Caco-2 (cell line): ENCODE data around the gene BTN1A1. TPM values are rescaled to one million over a fixed set of nuclear protein-coding genes. Genes with fewer than 3 reads are reported as not detected.

Experiments used
- BruUV-seq: library from RNA; stranded (reverse); fragments of 400-500 nt; replicated peaks from 2 replicates; lab custom pipeline; 2021; lab: Mats Ljungman, UMichigan
- CTCF ChIA-PET: fragments of 300-600 bp; sonication (Branson Sonifier 250); formaldehyde crosslinking; loops from one replicate; lab custom pipeline; 2022; ENCODE audit warnings: antibody characterized with exemption; lab: Charles Lee
- POLR2A ChIA-PET: fragments of 300-600 bp; sonication (Branson Sonifier 250); formaldehyde crosslinking; loops from one replicate; lab custom pipeline; 2022; ENCODE audit warnings: antibody characterized with exemption; lab: Charles Lee
- DNase-seq, 2 experiments: peaks; one replicate each; pipeline versions ENCODE4 v3.0.0 to v3.0.0-alpha.2; 2020 to 2022
- H3K27me3 ChIP-seq: replicated peaks from 2 replicates; pipeline ENCODE4 v1.6.0; 2011; ENCODE audit warnings: low read length; ENCODE audit not compliant: control insufficient read depth, insufficient read depth
- H3K36me3 ChIP-seq: 2 replicates; pipeline ENCODE4 v1.5.1; 2011; ENCODE audit warnings: low read length; ENCODE audit not compliant: control insufficient read depth, insufficient read depth
- H3K4me1 ChIP-seq: fragments of 250-450 bp; sonication (Bioruptor Pico); 2 replicates; pipeline ENCODE4 v1.5.1; 2020; ENCODE audit warnings: mild to moderate bottlenecking
- H3K4me3 ChIP-seq: 2 replicates; pipeline ENCODE4 v1.5.1; 2011; ENCODE audit warnings: low read depth, mild to moderate bottlenecking, control low read depth, low read length
- H3K9me3 ChIP-seq: fragments of 250-450 bp; sonication (Bioruptor Pico); 2 replicates; pipeline ENCODE4 v1.5.1; 2020; ENCODE audit warnings: mild to moderate bottlenecking, moderate library complexity
- H3K27ac Mint-ChIP-seq: one replicate; pipeline ENCODE4 v1.8.0; 2022; ENCODE audit warnings: mixed read lengths; ENCODE audit not compliant: unreplicated experiment
- H3K27me3 Mint-ChIP-seq: one replicate; pipeline ENCODE4 v1.8.0; 2022; ENCODE audit warnings: mixed read lengths; ENCODE audit not compliant: insufficient read depth, unreplicated experiment
- H3K36me3 Mint-ChIP-seq: one replicate; pipeline ENCODE4 v1.8.0; 2022; ENCODE audit warnings: mild to moderate bottlenecking, mixed read lengths; ENCODE audit not compliant: insufficient read depth, unreplicated experiment
- H3K4me1 Mint-ChIP-seq: one replicate; pipeline ENCODE4 v1.8.0; 2022; ENCODE audit warnings: low read depth, mixed read lengths; ENCODE audit not compliant: unreplicated experiment
- H3K4me3 Mint-ChIP-seq: one replicate; pipeline ENCODE4 v1.8.0; 2022; ENCODE audit warnings: mild to moderate bottlenecking, moderate library complexity, mixed read lengths; ENCODE audit not compliant: unreplicated experiment
- H3K9me3 Mint-ChIP-seq: one replicate; pipeline ENCODE4 v1.8.0; 2022; ENCODE audit warnings: mixed read lengths; ENCODE audit not compliant: unreplicated experiment
- intact Hi-C: fragments of 100-400 bp; cut with micrococcal nuclease; formaldehyde crosslinking; loops from one replicate; pipeline ENCODE4 v1.10.0; 2022; ENCODE audit not compliant: unreplicated experiment
- total RNA-seq: library from RNA; stranded (reverse); gene quantifications from 2 replicates; pipeline ENCODE4 v1.2.3, GENCODE V29; 2022
- TF ChIP-seq, protein P1 (sequence below), 2 experiments: fragments of 200-600 bp in 1 of 2; IDR thresholded peaks; 1 replicate in 1 of 2; 2 replicates in 1 of 2; pipeline versions ENCODE4 v1.5.1 to v1.8.0; 2011 to 2022; ENCODE audit warnings: antibody characterized with exemption in 1 of 2, control low read depth in 1 of 2, inconsistent platforms in 1 of 2, low read depth in 1 of 2, low read length in 1 of 2, mild to moderate bottlenecking in 1 of 2, moderate library complexity in 1 of 2; ENCODE audit not compliant: insufficient read depth in 1 of 2, severe bottlenecking in 1 of 2, unreplicated experiment in 1 of 2

The BTN1A1 gene
- total RNA-seq, 1 experiment from 2014 or later: 7.3 TPM

DNA sequence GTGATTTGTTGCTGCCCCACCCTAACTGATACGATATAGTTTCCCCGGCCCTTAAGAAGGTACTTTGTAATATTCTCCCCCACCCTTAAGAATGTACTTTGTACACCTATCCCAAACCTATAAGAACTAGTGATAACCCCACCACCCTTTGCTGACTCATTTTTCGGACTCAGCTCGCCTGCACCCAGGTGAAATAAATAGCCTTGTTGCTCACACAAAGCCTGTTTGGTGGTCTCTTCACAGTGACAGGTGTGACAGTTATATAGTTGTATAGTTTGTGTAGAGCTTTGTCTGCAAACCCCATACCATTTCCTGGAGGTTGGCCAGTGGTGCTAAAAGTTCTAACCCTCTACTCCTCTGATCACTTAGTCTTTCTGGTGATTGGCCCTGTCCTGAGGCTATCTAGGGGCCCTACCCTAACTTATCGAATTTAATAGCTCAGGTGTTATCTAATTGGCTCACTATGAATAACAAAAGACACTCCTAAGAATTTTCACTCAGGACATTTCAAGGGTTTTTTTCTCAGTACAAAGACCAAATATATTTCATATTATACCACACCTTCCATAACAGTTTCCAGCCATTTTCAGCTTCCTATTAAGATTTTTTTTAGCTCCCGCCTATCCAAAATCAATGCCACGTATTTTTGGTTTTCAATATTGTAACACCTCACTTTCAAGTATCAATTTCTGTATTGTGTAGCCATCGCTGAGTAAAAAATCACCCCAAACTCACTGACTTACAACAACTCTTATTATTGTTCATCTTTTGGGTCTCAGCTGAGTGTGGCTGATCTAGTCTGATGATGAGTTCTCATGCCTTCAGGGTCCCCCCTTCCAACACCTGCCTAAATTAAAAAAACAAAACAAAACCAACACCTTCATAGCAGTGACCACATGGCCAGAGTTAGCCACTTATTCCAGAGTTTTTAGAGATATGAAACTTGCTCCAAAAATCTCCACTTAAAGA, 9.8 kb upstream of the BTN1A1 start:
- H3K9me3 Mint-ChIP-seq: no peaks in the 10 kb centered on the region

DNA sequence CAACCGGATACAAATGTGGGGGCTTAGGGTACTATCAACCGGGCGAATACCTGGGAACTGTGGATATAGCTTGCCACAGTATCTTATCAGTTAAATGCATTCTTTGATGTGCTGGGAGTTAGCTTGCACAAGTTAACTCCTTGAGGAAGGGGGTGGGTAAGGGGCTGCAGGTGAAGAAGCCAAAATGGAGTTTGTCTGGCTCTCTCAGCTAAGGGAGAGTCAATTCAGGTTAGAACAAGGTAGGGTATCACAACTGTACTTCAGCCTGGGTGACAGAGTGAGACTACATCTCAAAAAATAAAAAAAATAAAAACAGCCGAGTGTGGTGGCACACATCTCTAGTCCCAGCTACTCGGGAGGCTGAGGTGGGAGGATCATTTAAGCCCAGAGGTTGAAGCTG, 8.5 kb upstream of the BTN1A1 start:
- TF ChIP-seq, protein P1, sequence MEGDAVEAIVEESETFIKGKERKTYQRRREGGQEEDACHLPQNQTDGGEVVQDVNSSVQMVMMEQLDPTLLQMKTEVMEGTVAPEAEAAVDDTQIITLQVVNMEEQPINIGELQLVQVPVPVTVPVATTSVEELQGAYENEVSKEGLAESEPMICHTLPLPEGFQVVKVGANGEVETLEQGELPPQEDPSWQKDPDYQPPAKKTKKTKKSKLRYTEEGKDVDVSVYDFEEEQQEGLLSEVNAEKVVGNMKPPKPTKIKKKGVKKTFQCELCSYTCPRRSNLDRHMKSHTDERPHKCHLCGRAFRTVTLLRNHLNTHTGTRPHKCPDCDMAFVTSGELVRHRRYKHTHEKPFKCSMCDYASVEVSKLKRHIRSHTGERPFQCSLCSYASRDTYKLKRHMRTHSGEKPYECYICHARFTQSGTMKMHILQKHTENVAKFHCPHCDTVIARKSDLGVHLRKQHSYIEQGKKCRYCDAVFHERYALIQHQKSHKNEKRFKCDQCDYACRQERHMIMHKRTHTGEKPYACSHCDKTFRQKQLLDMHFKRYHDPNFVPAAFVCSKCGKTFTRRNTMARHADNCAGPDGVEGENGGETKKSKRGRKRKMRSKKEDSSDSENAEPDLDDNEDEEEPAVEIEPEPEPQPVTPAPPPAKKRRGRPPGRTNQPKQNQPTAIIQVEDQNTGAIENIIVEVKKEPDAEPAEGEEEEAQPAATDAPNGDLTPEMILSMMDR (IDR thresholded peaks at IDR 0.05; ENCODE audit: insufficient read depth in 1 of 2, low read depth in 1 of 2, low read length in 1 of 2, severe bottlenecking in 1 of 2, unreplicated experiment in 1 of 2): no peak
- Mint-ChIP-seq H3K36me3 (no peaks in the 10 kb centered on the region), H3K27me3 (no peaks in the 10 kb centered on the region), H3K27ac (peak overlapping the region; percentile 49), H3K9me3 (no peaks in the 10 kb centered on the region), H3K4me3 (no peak overlapping the region), H3K4me1 (peaks cover 33% of the 10 kb centered on the region)
- ChIA-PET CTCF (interaction anchor here (1.7 kb wide), 1 partner anchor 150 kb away, joined by 6 read pairs; no protein-coding TSS in a partner anchor), POLR2A (no interaction called here)
- Histone ChIP-seq H3K4me1 (peaks cover 55% of the 10 kb centered on the region), H3K36me3 (no peaks in the 10 kb centered on the region), H3K27me3 (no peaks in the 10 kb centered on the region), H3K9me3 (no peaks in the 10 kb centered on the region), H3K4me3 (no peak overlapping the region)
- no TSS peak for BruUV-seq
- intact Hi-C loops: loop anchor here (2.0 kb wide), 1 partner anchor 17 kb away; no protein-coding TSS in a partner anchor
- DNase-seq: peak; percentile 21 to 50

More for the DNA sequence above, 9.8 kb upstream of the BTN1A1 start:
- BruUV-seq: no TSS peak
- intact Hi-C loops: loop anchor here (2.0 kb wide), 1 partner anchor 15 kb away; no protein-coding TSS in a partner anchor
- ChIA-PET POLR2A (interaction anchor here (1.6 kb wide), 1 partner anchor 16 kb away, joined by 5 read pairs; no protein-coding TSS in a partner anchor), CTCF (no interaction called here)
- no peak overlapping the region for H3K4me3 ChIP-seq
- no peaks in the 10 kb centered on the region for H3K36me3 ChIP-seq
- Mint-ChIP-seq H3K4me1 (peaks cover 33% of the 10 kb centered on the region), H3K27ac (peak overlapping the region; percentile 49), H3K36me3 (no peaks in the 10 kb centered on the region), H3K4me3 (peak overlapping the region; percentile 15), H3K27me3 (no peaks in the 10 kb centered on the region)
- no peaks in the 10 kb centered on the region for H3K9me3 ChIP-seq
- no peaks in the 10 kb centered on the region for H3K27me3 ChIP-seq
- peak; percentile 50 to 72 for DNase-seq
- TF ChIP-seq, protein P1 (IDR thresholded peaks at IDR 0.05; ENCODE audit: insufficient read depth in 1 of 2, low read depth in 1 of 2, low read length in 1 of 2, severe bottlenecking in 1 of 2, unreplicated experiment in 1 of 2): no peak
- H3K4me1 ChIP-seq: peaks cover 55% of the 10 kb centered on the region

DNA sequence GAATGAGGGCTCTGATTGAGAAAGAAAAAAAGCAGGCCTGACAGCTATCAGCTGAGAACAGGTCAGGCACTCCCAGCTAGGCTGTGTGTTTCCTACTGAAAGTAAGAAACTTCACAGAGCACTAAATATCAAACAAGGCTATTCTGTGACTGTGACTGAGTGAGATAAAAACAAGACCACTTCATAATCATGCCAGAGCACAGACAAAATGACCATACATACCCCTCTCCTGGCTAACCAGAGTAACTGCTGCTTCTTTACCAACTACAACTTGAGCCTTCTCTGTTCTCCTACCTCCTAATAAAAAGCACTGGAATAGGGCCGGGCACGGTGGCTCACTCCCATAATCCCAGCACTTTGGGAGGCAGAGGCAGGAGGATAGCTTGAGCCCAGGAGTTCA, 6.8 kb upstream of the BTN1A1 start:
- Mint-ChIP-seq H3K36me3 (no peaks in the 10 kb centered on the region), H3K4me3 (no peak overlapping the region), H3K9me3 (no peaks in the 10 kb centered on the region), H3K27ac (peak overlapping the region; percentile 66), H3K4me1 (peaks cover 40% of the 10 kb centered on the region), H3K27me3 (no peaks in the 10 kb centered on the region)
- intact Hi-C loops: loop anchor here (1.0 kb wide), 1 partner anchor 152 kb away; no protein-coding TSS in a partner anchor
- Histone ChIP-seq H3K36me3 (no peaks in the 10 kb centered on the region), H3K9me3 (no peaks in the 10 kb centered on the region), H3K4me3 (no peak overlapping the region), H3K4me1 (peaks cover 55% of the 10 kb centered on the region), H3K27me3 (no peaks in the 10 kb centered on the region)
- CTCF ChIA-PET: interaction anchor here (1.0 kb wide), 1 partner anchor 152 kb away, joined by 3 read pairs; no protein-coding TSS in a partner anchor
- no TSS peak for BruUV-seq
- POLR2A ChIA-PET: no interaction called here
- DNase-seq: peak in 1 of 2 experiments; percentile 18
- TF ChIP-seq, protein P1 (IDR thresholded peaks at IDR 0.05; ENCODE audit: insufficient read depth in 1 of 2, low read depth in 1 of 2, low read length in 1 of 2, severe bottlenecking in 1 of 2, unreplicated experiment in 1 of 2): peak in 1 of 2 experiments; percentile 31
